Mesenchymal stem cell (in vitro differentiated cells and primary cell): ENCODE results near the gene TRMU.
A peak's percentile ranks its signal among the peaks of the same experiment; 100 is the strongest.

Experiments used
- DNase-seq: peaks from one replicate; pipeline ENCODE4 v3.0.0-alpha.2; 2013
- H2AFZ ChIP-seq: one replicate; pipeline ENCODE4 v1.6.1; 2013; ENCODE audit warnings: low read depth, mild to moderate bottlenecking, control low read depth, inconsistent platforms, low read length, moderate library complexity
- H2AK5ac ChIP-seq: 2 replicates; pipeline ENCODE4 v1.6.1; 2013; ENCODE audit warnings: low read length, moderate library complexity, mild to moderate bottlenecking, inconsistent platforms; ENCODE audit not compliant: severe bottlenecking
- H2BK120ac ChIP-seq: one replicate; pipeline ENCODE4 v1.6.1; 2013; ENCODE audit warnings: low read depth, mild to moderate bottlenecking, inconsistent platforms, low read length, moderate library complexity
- H2BK12ac ChIP-seq, 2 experiments: one replicate each; pipeline ENCODE4 v1.6.1; 2013; ENCODE audit warnings: inconsistent platforms in 2 of 2, low read length in 2 of 2, mild to moderate bottlenecking in 2 of 2, moderate library complexity in 2 of 2, control low read depth in 1 of 2
- H2BK15ac ChIP-seq: one replicate; pipeline ENCODE4 v1.6.1; 2013; ENCODE audit warnings: mild to moderate bottlenecking, low read depth, inconsistent platforms; ENCODE audit not compliant: poor library complexity, severe bottlenecking
- H2BK5ac ChIP-seq: 2 replicates; pipeline ENCODE4 v1.6.1; 2013; ENCODE audit warnings: low read depth, mild to moderate bottlenecking, low read length, control low read depth, inconsistent platforms; ENCODE audit not compliant: poor library complexity, severe bottlenecking
- H3K14ac ChIP-seq, 2 experiments: one replicate each; pipeline ENCODE4 v1.6.1; 2013; ENCODE audit warnings: inconsistent platforms in 2 of 2, low read length in 2 of 2, control low read depth in 1 of 2, mild to moderate bottlenecking in 1 of 2, moderate library complexity in 1 of 2
- H3K18ac ChIP-seq, 2 experiments: one replicate each; pipeline ENCODE4 v1.6.1; 2013; ENCODE audit warnings: inconsistent platforms in 2 of 2, low read length in 2 of 2, control low read depth in 1 of 2, low read depth in 1 of 2, mild to moderate bottlenecking in 1 of 2
- H3K23ac ChIP-seq, 2 experiments: one replicate each; pipeline ENCODE4 v1.6.1; 2013; ENCODE audit warnings: inconsistent platforms in 2 of 2, low read length in 2 of 2, mild to moderate bottlenecking in 2 of 2, moderate library complexity in 2 of 2, control low read depth in 1 of 2
- H3K27ac ChIP-seq: 2 replicates; pipeline ENCODE4 v1.5.1; 2013; ENCODE audit warnings: mild to moderate bottlenecking, moderate library complexity, low read length, control low read depth, inconsistent platforms; ENCODE audit not compliant: poor library complexity, severe bottlenecking
- H3K27me3 ChIP-seq, 2 experiments: 2 replicates each; pipeline versions ENCODE4 v1.6.1 to v1.7.0; 2013; ENCODE audit warnings: low read length in 2 of 2, mild to moderate bottlenecking in 2 of 2, moderate library complexity in 2 of 2, control low read depth in 1 of 2, inconsistent platforms in 1 of 2; ENCODE audit not compliant: control insufficient read depth in 1 of 2, insufficient read depth in 1 of 2
- H3K36me3 ChIP-seq, 2 experiments: 2 replicates each; pipeline versions ENCODE4 v1.6.1 to v1.7.0; 2013; ENCODE audit warnings: low read length in 2 of 2, control low read depth in 1 of 2, inconsistent platforms in 1 of 2, low read depth in 1 of 2, mild to moderate bottlenecking in 1 of 2; ENCODE audit not compliant: insufficient read depth in 2 of 2, control insufficient read depth in 1 of 2
- H3K4ac ChIP-seq, 2 experiments: one replicate each; pipeline ENCODE4 v1.6.1; 2013; ENCODE audit warnings: inconsistent platforms in 2 of 2, low read length in 2 of 2, mild to moderate bottlenecking in 2 of 2, moderate library complexity in 2 of 2, control low read depth in 1 of 2, low read depth in 1 of 2
- H3K4me1 ChIP-seq: 2 replicates; pipeline ENCODE4 v1.6.1; 2013; ENCODE audit warnings: low read depth, low read length, control low read depth; ENCODE audit not compliant: control insufficient read depth, insufficient read depth
- H3K4me2 ChIP-seq: 2 replicates; pipeline ENCODE4 v1.6.1; 2013; ENCODE audit warnings: low read length, mild to moderate bottlenecking, inconsistent platforms; ENCODE audit not compliant: poor library complexity, severe bottlenecking
- H3K4me3 ChIP-seq, 2 experiments: 2 replicates each; pipeline versions ENCODE4 v1.5.1 to v1.7.0; 2013; ENCODE audit warnings: low read length in 2 of 2, mild to moderate bottlenecking in 2 of 2, control low read depth in 1 of 2, low read depth in 1 of 2; ENCODE audit not compliant: insufficient read depth in 1 of 2
- H3K79me1 ChIP-seq: replicated peaks from 2 replicates; pipeline ENCODE4 v1.6.1; 2013; ENCODE audit warnings: mild to moderate bottlenecking, control low read depth, low read length, inconsistent platforms; ENCODE audit not compliant: poor library complexity, severe bottlenecking
- H3K9ac ChIP-seq: 2 replicates; pipeline ENCODE4 v1.7.0; 2013; ENCODE audit warnings: mild to moderate bottlenecking, low read length, moderate library complexity
- H3K9me3 ChIP-seq: 2 replicates; pipeline ENCODE4 v1.7.0; 2013; ENCODE audit warnings: mild to moderate bottlenecking, low read length; ENCODE audit not compliant: control insufficient read depth
- H4K8ac ChIP-seq: one replicate; pipeline ENCODE4 v1.6.1; 2013; ENCODE audit warnings: inconsistent platforms, mild to moderate bottlenecking, low read length, moderate library complexity
- H4K91ac ChIP-seq: one replicate; pipeline ENCODE4 v1.6.1; 2013; ENCODE audit warnings: mild to moderate bottlenecking, low read length, inconsistent platforms
- WGBS: methylation state at CpG from one replicate; pipeline ENCODE4 v1.1.7; 2013; ENCODE audit warnings: mixed read lengths; 5-methylcytosine and 5-hydroxymethylcytosine counted together

Gene TRMU

GRCh38 chr22:46379066-46379930, 43.8 kb downstream of the TRMU start:
- no peak overlapping the region for H3K18ac ChIP-seq
- 91% methylated on average over 28 of the region's 29 CpGs for WGBS
- no peak overlapping the region for H2BK12ac ChIP-seq
- H3K27me3 ChIP-seq, result peaks cover 0 to 22% of the 10 kb centered on the region in 2 experiments
- H2AK5ac ChIP-seq, result peak overlapping the region; percentile 55
- H3K36me3 ChIP-seq, result peaks cover 0 to 46% of the 10 kb centered on the region in 2 experiments
- no peak overlapping the region for H2BK120ac ChIP-seq
- peak overlapping the region; percentile 93 for H3K27ac ChIP-seq
- no peak overlapping the region for H4K91ac ChIP-seq
- H3K9ac ChIP-seq, result no peak overlapping the region
- no peak overlapping the region for H3K23ac ChIP-seq
- H3K79me1 ChIP-seq, result no peaks in the 10 kb centered on the region
- no peak overlapping the region for H2AFZ ChIP-seq
- no peak overlapping the region for H3K14ac ChIP-seq
- H3K4ac ChIP-seq, result no peak overlapping the region
- H2BK5ac ChIP-seq, result peak overlapping the region; percentile 66
- peaks cover 13% of the 10 kb centered on the region for H3K9me3 ChIP-seq
- H4K8ac ChIP-seq, result no peak overlapping the region
- peak overlapping the region; percentile 72 for H3K4me2 ChIP-seq
- H2BK15ac ChIP-seq, result no peak overlapping the region
- no peak for DNase-seq
- H3K4me3 ChIP-seq, result no peak overlapping the region
- H3K4me1 ChIP-seq, result peaks cover 49% of the 10 kb centered on the region

- Histone ChIP-seq H3K18ac (no peak overlapping the region), H3K36me3 (peaks cover 0 to 42% of the 10 kb centered on the region in 2 experiments), H2AFZ (no peak overlapping the region), H2BK120ac (no peak overlapping the region), H2BK5ac (no peak overlapping the region), H3K14ac (no peak overlapping the region), H3K4ac (no peak overlapping the region), H3K4me2 (no peak overlapping the region), H3K23ac (no peak overlapping the region), H3K27me3 (peaks cover 0 to 22% of the 10 kb centered on the region in 2 experiments), H3K4me1 (peaks cover 43% of the 10 kb centered on the region), H4K91ac (no peak overlapping the region), H4K8ac (no peak overlapping the region), H2BK15ac (no peak overlapping the region), H2BK12ac (no peak overlapping the region), H3K79me1 (no peaks in the 10 kb centered on the region), H2AK5ac (peak overlapping the region; percentile 8), H3K9me3 (peaks cover 13% of the 10 kb centered on the region), H3K27ac (peak overlapping the region; percentile 93), H3K4me3 (no peak overlapping the region), H3K9ac (no peak overlapping the region)
- no peak for DNase-seq
- 91% methylated on average over 19 of the region's 19 CpGs for WGBS
Observed at GRCh38 chr22:46380069-46380468, 44.6 kb downstream of the TRMU start.

GRCh38 chr22:46380581-46380980, 45.1 kb downstream of the TRMU start:
- H3K4me3 ChIP-seq, result no peak overlapping the region
- no peak overlapping the region for H2AFZ ChIP-seq
- H3K9ac ChIP-seq, result no peak overlapping the region
- peaks cover 0 to 22% of the 10 kb centered on the region in 2 experiments for H3K27me3 ChIP-seq
- H3K4ac ChIP-seq, result no peak overlapping the region
- no peak overlapping the region for H3K18ac ChIP-seq
- H4K8ac ChIP-seq, result no peak overlapping the region
- no peak overlapping the region for H4K91ac ChIP-seq
- H2BK15ac ChIP-seq, result no peak overlapping the region
- no peak overlapping the region for H3K27ac ChIP-seq
- peaks cover 43% of the 10 kb centered on the region for H3K4me1 ChIP-seq
- 94% methylated on average over 17 of the region's 17 CpGs for WGBS
- peaks cover 11% of the 10 kb centered on the region for H3K9me3 ChIP-seq
- no peak overlapping the region for H3K23ac ChIP-seq
- no peak overlapping the region for H2BK12ac ChIP-seq
- peak overlapping the region; percentile 8 for H2AK5ac ChIP-seq
- no peak overlapping the region for H2BK120ac ChIP-seq
- no peak for DNase-seq
- H3K79me1 ChIP-seq, result no peaks in the 10 kb centered on the region
- H3K4me2 ChIP-seq, result no peak overlapping the region
- H2BK5ac ChIP-seq, result no peak overlapping the region
- peaks cover 0 to 41% of the 10 kb centered on the region in 2 experiments for H3K36me3 ChIP-seq
- H3K14ac ChIP-seq, result no peak overlapping the region

- Histone ChIP-seq H3K14ac (no peak overlapping the region), H4K8ac (no peak overlapping the region), H3K36me3 (peaks cover 0 to 40% of the 10 kb centered on the region in 2 experiments), H2BK120ac (no peak overlapping the region), H3K27ac (no peak overlapping the region), H2AFZ (no peak overlapping the region), H2BK15ac (no peak overlapping the region), H3K27me3 (peaks cover 0 to 22% of the 10 kb centered on the region in 2 experiments), H2BK12ac (no peak overlapping the region), H3K23ac (no peak overlapping the region), H3K79me1 (no peaks in the 10 kb centered on the region), H4K91ac (no peak overlapping the region), H3K18ac (no peak overlapping the region), H2AK5ac (peak overlapping the region; percentile 70), H3K4me2 (no peak overlapping the region), H2BK5ac (no peak overlapping the region), H3K4me1 (peaks cover 43% of the 10 kb centered on the region), H3K9me3 (peaks cover 6% of the 10 kb centered on the region), H3K9ac (no peak overlapping the region), H3K4ac (no peak overlapping the region), H3K4me3 (no peak overlapping the region)
- DNase-seq, result no peak
- 57% methylated on average over 5 of the region's 5 CpGs for WGBS
Observed at GRCh38 chr22:46381142-46381541, 45.6 kb downstream of the TRMU start.
